HEK293 (cell line): Measurements from ENCODE around the gene MSH6.

Experiments
- CTCF ChIP-seq: fragments of 450-650 bp; formaldehyde crosslinking; IDR thresholded peaks from 2 replicates; pipeline ENCODE4 v1.5.1; 2016; ENCODE audit warnings: missing biosample characterization, missing genetic modification characterization
- TCF7L2 ChIP-seq: IDR thresholded peaks from 2 replicates; pipeline ENCODE4 v1.6.1; 2011; ENCODE audit warnings: low read depth, mild to moderate bottlenecking, inconsistent platforms, low read length, moderate library complexity, borderline replicate concordance
- ZSCAN16 ChIP-seq: fragments of 450-650 bp; formaldehyde crosslinking; IDR thresholded peaks from 2 replicates; pipeline ENCODE4 v1.5.1; 2016; ENCODE audit warnings: missing biosample characterization, missing genetic modification characterization

GRCh38 chr2:47850198-47850597, 67.3 kb downstream of the MSH6 start:
- TF ChIP-seq ZSCAN16 (tag by site-specific recombination) (no peak), TCF7L2 (no peak), CTCF (tag by site-specific recombination) (no peak)
